Neutrophil (primary cell): ENCODE measurements around the gene CAMK2B.

Experiments
- H3K27ac ChIP-seq: fragments of 200-600 bp; sonication (generic); 2 replicates; pipeline ENCODE4 v1.5.1; 2016; ENCODE audit warnings: mild to moderate bottlenecking, moderate library complexity
- H3K27me3 ChIP-seq: fragments of 200-600 bp; sonication (generic); 2 replicates; pipeline ENCODE4 v1.6.0; 2016; ENCODE audit warnings: mild to moderate bottlenecking
- H3K36me3 ChIP-seq: fragments of 200-600 bp; sonication (generic); 2 replicates; pipeline ENCODE4 v1.5.1; 2017
- H3K4me1 ChIP-seq, 2 experiments: fragments of 200-600 bp in 1 of 2; sonication (generic) in 1 of 2; 1 replicate in 1 of 2; 2 replicates in 1 of 2; pipeline versions ENCODE4 v1.5.1 to v1.6.1; 2013 to 2016; ENCODE audit warnings: low read depth in 1 of 2, low read length in 1 of 2, mild to moderate bottlenecking in 1 of 2, moderate library complexity in 1 of 2; ENCODE audit not compliant: control insufficient read depth in 1 of 2, insufficient read depth in 1 of 2
- H3K4me3 ChIP-seq, 2 experiments: fragments of 200-600 bp in 1 of 2; sonication (generic) in 1 of 2; 1 replicate in 1 of 2; 2 replicates in 1 of 2; pipeline ENCODE4 v1.5.1; 2013 to 2016; ENCODE audit warnings: low read depth in 1 of 2, low read length in 1 of 2, mild to moderate bottlenecking in 1 of 2, moderate library complexity in 1 of 2
- H3K9me3 ChIP-seq: fragments of 200-600 bp; sonication (generic); 2 replicates; pipeline ENCODE4 v1.5.1; 2016
- CTCF ChIP-seq: fragments of 200-600 bp; sonication (generic); IDR thresholded peaks from 2 replicates; pipeline ENCODE4 v1.5.1; 2016; ENCODE audit warnings: antibody characterized with exemption

Gene CAMK2B

GRCh38 chr7:44258423-44258760 is 67.0 kb downstream of the CAMK2B start:
- no peak for TF ChIP-seq CTCF
- Histone ChIP-seq H3K36me3 (no peaks in the 10 kb centered on the region), H3K4me3 (no peak overlapping the region), H3K27me3 (no peaks in the 10 kb centered on the region), H3K27ac (no peak overlapping the region), H3K9me3 (no peaks in the 10 kb centered on the region), H3K4me1 (no peaks in the 10 kb centered on the region)

GRCh38 chr7:44257618-44258422 is 67.6 kb downstream of the CAMK2B start:
- H3K9me3 ChIP-seq = no peaks in the 10 kb centered on the region
- H3K4me1 ChIP-seq = no peaks in the 10 kb centered on the region
- no peaks in the 10 kb centered on the region for H3K27me3 ChIP-seq
- no peak overlapping the region for H3K27ac ChIP-seq
- H3K4me3 ChIP-seq = no peak overlapping the region
- TF ChIP-seq CTCF = no peak
- H3K36me3 ChIP-seq = no peaks in the 10 kb centered on the region

GRCh38 chr7:44257213-44257612 is 68.2 kb downstream of the CAMK2B start:
- no peak for TF ChIP-seq CTCF
- Histone ChIP-seq H3K27ac (no peak overlapping the region), H3K4me1 (no peaks in the 10 kb centered on the region), H3K36me3 (no peaks in the 10 kb centered on the region), H3K27me3 (no peaks in the 10 kb centered on the region), H3K4me3 (no peak overlapping the region), H3K9me3 (no peaks in the 10 kb centered on the region)

- no peaks in the 10 kb centered on the region for H3K9me3 ChIP-seq
- no peak overlapping the region for H3K27ac ChIP-seq
- no peaks in the 10 kb centered on the region for H3K4me1 ChIP-seq
- no peaks in the 10 kb centered on the region for H3K27me3 ChIP-seq
- H3K36me3 ChIP-seq = no peaks in the 10 kb centered on the region
- TF ChIP-seq CTCF = no peak
- no peak overlapping the region for H3K4me3 ChIP-seq
Measured at GRCh38 chr7:44256459-44256858, 68.9 kb downstream of the CAMK2B start.

- no peaks in the 10 kb centered on the region for H3K4me1 ChIP-seq
- H3K36me3 ChIP-seq = no peaks in the 10 kb centered on the region
- TF ChIP-seq CTCF = no peak
- H3K27ac ChIP-seq = no peak overlapping the region
- H3K4me3 ChIP-seq = no peak overlapping the region
- H3K27me3 ChIP-seq = no peaks in the 10 kb centered on the region
- H3K9me3 ChIP-seq = no peaks in the 10 kb centered on the region
Measured at GRCh38 chr7:44251881-44252280, 73.5 kb downstream of the CAMK2B start.
